ENCODE measurements around the gene ZNF784. TPM values are rescaled to one million over a fixed set of nuclear protein-coding genes. Genes with fewer than 3 reads are reported as not detected.

ZNF784 gene
- total and polyA plus RNA-seq, 2 of the 13 experiments (the other 11 are each of a cell fraction or from before 2014, with no cell fraction given), result 4.1 to 4.2 TPM

DNA sequence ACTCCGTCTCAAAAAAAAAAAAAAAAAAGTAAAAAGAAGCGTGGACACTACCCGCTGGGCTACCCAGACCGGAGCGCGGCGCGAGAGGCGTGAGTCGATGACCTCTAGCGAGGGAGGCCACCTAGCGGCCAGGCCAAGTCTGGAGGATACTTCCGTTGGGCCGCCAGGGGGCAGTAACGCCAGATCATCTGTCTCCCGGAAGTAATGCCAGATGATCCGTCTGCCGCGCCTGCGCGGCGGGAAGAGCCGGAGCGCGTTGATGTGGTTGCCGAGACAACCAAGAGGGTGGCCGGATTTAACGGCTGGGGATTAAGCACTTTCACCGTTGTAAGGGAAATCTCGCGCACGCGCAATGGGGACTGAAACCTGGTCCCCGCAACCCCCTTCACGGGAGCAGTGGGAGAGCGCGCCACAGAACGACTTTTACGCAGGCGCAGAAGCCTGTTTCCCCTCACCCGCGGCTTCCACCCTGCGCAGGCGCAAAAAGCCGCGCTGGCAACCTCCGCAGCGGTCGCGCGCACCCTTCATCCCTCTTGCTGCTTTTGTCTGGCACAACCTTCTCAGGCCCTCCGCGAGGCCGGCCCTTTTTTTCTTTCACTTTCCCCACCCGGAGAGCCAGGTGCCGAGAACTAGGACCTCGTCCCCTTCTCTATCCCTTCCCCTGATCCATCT, 29.4 kb upstream of the ZNF784 start (continued):
- TF ChIP-seq, protein P1, sequence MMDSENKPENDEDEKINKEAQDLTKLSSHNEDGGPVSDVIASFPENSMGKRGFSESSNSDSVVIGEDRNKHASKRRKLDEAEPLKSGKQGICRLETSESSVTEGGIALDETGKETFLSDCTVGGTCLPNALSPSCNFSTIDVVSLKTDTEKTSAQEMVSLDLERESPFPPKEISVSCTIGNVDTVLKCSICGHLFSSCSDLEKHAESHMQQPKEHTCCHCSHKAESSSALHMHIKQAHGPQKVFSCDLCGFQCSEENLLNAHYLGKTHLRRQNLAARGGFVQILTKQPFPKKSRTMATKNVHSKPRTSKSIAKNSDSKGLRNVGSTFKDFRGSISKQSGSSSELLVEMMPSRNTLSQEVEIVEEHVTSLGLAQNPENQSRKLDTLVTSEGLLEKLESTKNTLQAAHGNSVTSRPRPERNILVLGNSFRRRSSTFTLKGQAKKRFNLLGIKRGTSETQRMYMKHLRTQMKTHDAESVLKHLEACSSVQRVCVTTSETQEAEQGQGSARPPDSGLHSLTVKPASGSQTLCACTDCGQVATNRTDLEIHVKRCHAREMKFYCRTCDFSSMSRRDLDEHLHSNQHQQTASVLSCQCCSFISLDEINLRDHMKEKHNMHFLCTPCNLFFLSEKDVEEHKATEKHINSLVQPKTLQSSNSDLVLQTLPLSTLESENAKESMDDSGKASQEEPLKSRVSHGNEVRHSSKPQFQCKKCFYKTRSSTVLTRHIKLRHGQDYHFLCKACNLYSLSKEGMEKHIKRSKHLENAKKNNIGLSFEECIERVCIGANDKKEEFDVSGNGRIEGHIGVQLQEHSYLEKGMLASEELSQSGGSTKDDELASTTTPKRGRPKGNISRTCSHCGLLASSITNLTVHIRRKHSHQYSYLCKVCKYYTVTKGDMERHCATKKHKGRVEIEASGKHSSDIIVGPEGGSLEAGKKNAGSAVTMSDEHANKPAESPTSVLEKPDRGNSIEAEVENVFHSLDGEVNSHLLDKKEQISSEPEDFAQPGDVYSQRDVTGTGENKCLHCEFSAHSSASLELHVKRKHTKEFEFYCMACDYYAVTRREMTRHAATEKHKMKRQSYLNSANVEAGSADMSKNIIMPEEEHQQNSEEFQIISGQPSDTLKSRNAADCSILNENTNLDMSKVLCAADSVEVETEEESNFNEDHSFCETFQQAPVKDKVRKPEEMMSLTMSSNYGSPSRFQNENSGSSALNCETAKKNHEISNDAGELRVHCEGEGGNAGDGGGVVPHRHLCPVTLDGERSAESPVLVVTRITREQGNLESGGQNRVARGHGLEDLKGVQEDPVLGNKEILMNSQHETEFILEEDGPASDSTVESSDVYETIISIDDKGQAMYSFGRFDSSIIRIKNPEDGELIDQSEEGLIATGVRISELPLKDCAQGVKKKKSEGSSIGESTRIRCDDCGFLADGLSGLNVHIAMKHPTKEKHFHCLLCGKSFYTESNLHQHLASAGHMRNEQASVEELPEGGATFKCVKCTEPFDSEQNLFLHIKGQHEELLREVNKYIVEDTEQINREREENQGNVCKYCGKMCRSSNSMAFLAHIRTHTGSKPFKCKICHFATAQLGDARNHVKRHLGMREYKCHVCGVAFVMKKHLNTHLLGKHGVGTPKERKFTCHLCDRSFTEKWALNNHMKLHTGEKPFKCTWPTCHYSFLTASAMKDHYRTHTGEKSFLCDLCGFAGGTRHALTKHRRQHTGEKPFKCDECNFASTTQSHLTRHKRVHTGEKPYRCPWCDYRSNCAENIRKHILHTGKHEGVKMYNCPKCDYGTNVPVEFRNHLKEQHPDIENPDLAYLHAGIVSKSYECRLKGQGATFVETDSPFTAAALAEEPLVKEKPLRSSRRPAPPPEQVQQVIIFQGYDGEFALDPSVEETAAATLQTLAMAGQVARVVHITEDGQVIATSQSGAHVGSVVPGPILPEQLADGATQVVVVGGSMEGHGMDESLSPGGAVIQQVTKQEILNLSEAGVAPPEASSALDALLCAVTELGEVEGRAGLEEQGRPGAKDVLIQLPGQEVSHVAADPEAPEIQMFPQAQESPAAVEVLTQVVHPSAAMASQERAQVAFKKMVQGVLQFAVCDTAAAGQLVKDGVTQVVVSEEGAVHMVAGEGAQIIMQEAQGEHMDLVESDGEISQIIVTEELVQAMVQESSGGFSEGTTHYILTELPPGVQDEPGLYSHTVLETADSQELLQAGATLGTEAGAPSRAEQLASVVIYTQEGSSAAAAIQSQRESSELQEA (CRISPR knock-in tag; IDR thresholded peaks at IDR 0.05; ENCODE audit: not compliant biosample characterization), result peak; percentile 26
- TF ChIP-seq TBL1XR1 (IDR thresholded peaks at IDR 0.05; ENCODE audit: borderline replicate concordance, low read length, partially characterized antibody) (no peak), POLR2A (IDR thresholded peaks at IDR 0.05; ENCODE audit: insufficient read depth in 1 of 2, low read depth in 2 of 2, low read length in 2 of 2) (peak; percentile 54 to 80; a peak in 3 of 4 replicates), ZNF160 (CRISPR knock-in tag; IDR thresholded peaks at IDR 0.05) (no peak; the same call in 1 of the 2 replicates), ZNF124 (CRISPR knock-in tag; IDR thresholded peaks at IDR 0.05) (peak; percentile 33; the same call in 1 of the 2 replicates), RAD51 (IDR thresholded peaks at IDR 0.05; ENCODE audit: borderline replicate concordance) (no peak), TBP (CRISPR knock-in tag; IDR thresholded peaks at IDR 0.05) (no peak), ZNF598 (CRISPR knock-in tag; IDR thresholded peaks at IDR 0.05; ENCODE audit: borderline replicate concordance) (0 out of 2 replicates have a peak, but pooled peaks have one; percentile 37), ATM (IDR thresholded peaks at IDR 0.05; ENCODE audit: borderline replicate concordance) (no peak), WIZ (CRISPR knock-in tag; IDR thresholded peaks at IDR 0.05) (no peak), ZNF34 (CRISPR knock-in tag; IDR thresholded peaks at IDR 0.05; ENCODE audit: borderline replicate concordance) (no peak), REL (CRISPR knock-in tag; conservative IDR thresholded peaks at IDR 0.05) (0 out of 2 replicates have a peak, but pooled peaks have one; percentile 53), NCOA5 (CRISPR knock-in tag; IDR thresholded peaks at IDR 0.05) (no peak), HHEX (CRISPR knock-in tag; IDR thresholded peaks at IDR 0.05) (no peak), TOE1 (CRISPR knock-in tag; IDR thresholded peaks at IDR 0.05) (peak; percentile 25; the same call in 1 of the 2 replicates), ZNF589 (CRISPR knock-in tag; conservative IDR thresholded peaks at IDR 0.05) (peak; percentile 72; the same call in 1 of the 2 replicates), KDM1A (CRISPR knock-in tag; IDR thresholded peaks at IDR 0.05) (0 out of 2 replicates have a peak, but pooled peaks have one; percentile 49), ZBTB7A (CRISPR knock-in tag; IDR thresholded peaks at IDR 0.05) (no peak)
- TF ChIP-seq, protein P2, sequence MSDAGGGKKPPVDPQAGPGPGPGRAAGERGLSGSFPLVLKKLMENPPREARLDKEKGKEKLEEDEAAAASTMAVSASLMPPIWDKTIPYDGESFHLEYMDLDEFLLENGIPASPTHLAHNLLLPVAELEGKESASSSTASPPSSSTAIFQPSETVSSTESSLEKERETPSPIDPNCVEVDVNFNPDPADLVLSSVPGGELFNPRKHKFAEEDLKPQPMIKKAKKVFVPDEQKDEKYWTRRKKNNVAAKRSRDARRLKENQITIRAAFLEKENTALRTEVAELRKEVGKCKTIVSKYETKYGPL (CRISPR knock-in tag; IDR thresholded peaks at IDR 0.05), result 0 out of 2 replicates have a peak, but pooled peaks have one; percentile 25
- TF ChIP-seq, protein P3, sequence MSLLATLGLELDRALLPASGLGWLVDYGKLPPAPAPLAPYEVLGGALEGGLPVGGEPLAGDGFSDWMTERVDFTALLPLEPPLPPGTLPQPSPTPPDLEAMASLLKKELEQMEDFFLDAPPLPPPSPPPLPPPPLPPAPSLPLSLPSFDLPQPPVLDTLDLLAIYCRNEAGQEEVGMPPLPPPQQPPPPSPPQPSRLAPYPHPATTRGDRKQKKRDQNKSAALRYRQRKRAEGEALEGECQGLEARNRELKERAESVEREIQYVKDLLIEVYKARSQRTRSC (CRISPR knock-in tag; IDR thresholded peaks at IDR 0.05; ENCODE audit: low read depth), result no peak

Measured in HepG2 (cell line).